HepG2 (cell line): Measurements from ENCODE around the gene CCDC70. TPM values are rescaled to one million over a fixed set of nuclear protein-coding genes. Genes with fewer than 3 reads are reported as not detected.

Experiments used
- AFF4 ChIP-seq: sonication (generic); formaldehyde crosslinking; IDR thresholded peaks from 2 replicates; pipeline ENCODE4 v1.4.0; 2020; ENCODE audit warnings: missing genetic modification reagents
- AHR ChIP-seq: IDR thresholded peaks from 2 replicates; pipeline ENCODE4 v1.6.1; 2018; ENCODE audit warnings: missing genetic modification reagents, missing compliant biosample characterization
- ARID4A ChIP-seq: sonication (generic); formaldehyde crosslinking; IDR thresholded peaks from 2 replicates; pipeline ENCODE4 v1.5.0; 2020; ENCODE audit warnings: mild to moderate bottlenecking, missing genetic modification reagents, borderline replicate concordance
- CBFB ChIP-seq: sonication (generic); formaldehyde crosslinking; IDR thresholded peaks from 2 replicates; pipeline ENCODE4 v1.4.0; 2020; ENCODE audit warnings: missing genetic modification reagents
- DMAP1 ChIP-seq: IDR thresholded peaks from 2 replicates; pipeline ENCODE4 v1.6.1; 2016
- E2F2 ChIP-seq: sonication (generic); formaldehyde crosslinking; IDR thresholded peaks from 2 replicates; pipeline ENCODE4 v1.4.0; 2020; ENCODE audit warnings: missing genetic modification reagents, borderline replicate concordance
- FIP1L1 ChIP-seq: fragments of 200-400 bp; formaldehyde crosslinking; IDR thresholded peaks from 2 replicates; pipeline ENCODE4 v1.6.1; 2018; ENCODE audit warnings: low read depth, mild to moderate bottlenecking, low read length, moderate library complexity, borderline replicate concordance; ENCODE audit not compliant: insufficient read depth
- JUN ChIP-seq: sonication (generic); formaldehyde crosslinking; IDR thresholded peaks from 2 replicates; pipeline ENCODE4 v1.4.0; 2020; ENCODE audit warnings: mild to moderate bottlenecking, missing genetic modification reagents
- MTA3 ChIP-seq: sonication (generic); formaldehyde crosslinking; IDR thresholded peaks from 2 replicates; pipeline ENCODE4 v1.4.0; 2020; ENCODE audit warnings: missing genetic modification reagents
- ONECUT2 ChIP-seq: sonication (generic); formaldehyde crosslinking; IDR thresholded peaks from 2 replicates; pipeline ENCODE4 v1.4.0; 2020; ENCODE audit warnings: missing genetic modification reagents
- SNAPC5 ChIP-seq: sonication (generic); formaldehyde crosslinking; IDR thresholded peaks from 2 replicates; pipeline ENCODE4 v1.8.1; 2023; ENCODE audit warnings: mild to moderate bottlenecking, missing genetic modification reagents, borderline replicate concordance
- SNRNP70 ChIP-seq: fragments of 200-400 bp; formaldehyde crosslinking; IDR thresholded peaks from 2 replicates; pipeline ENCODE4 v1.6.1; 2017; ENCODE audit warnings: mild to moderate bottlenecking, low read depth, low read length, moderate library complexity
- SOX6 ChIP-seq, 2 experiments: fragments of 450-650 bp in 1 of 2; sonication (generic) in 1 of 2; formaldehyde crosslinking in 1 of 2; IDR thresholded peaks; 2 replicates each; pipeline versions ENCODE4 v1.4.0 to v1.6.1; 2017 to 2020; ENCODE audit warnings: antibody characterized with exemption in 1 of 2, mild to moderate bottlenecking in 1 of 2, missing genetic modification reagents in 1 of 2
- TRAFD1 ChIP-seq: sonication (generic); formaldehyde crosslinking; IDR thresholded peaks from 2 replicates; pipeline ENCODE4 v1.5.1; 2020; ENCODE audit warnings: missing genetic modification reagents, mild to moderate bottlenecking, borderline replicate concordance
- ZNF224 ChIP-seq: sonication (generic); formaldehyde crosslinking; IDR thresholded peaks from 2 replicates; pipeline ENCODE4 v1.5.0; 2020; ENCODE audit warnings: mild to moderate bottlenecking, missing genetic modification reagents
- ZNF274 ChIP-seq: sonication (generic); formaldehyde crosslinking; IDR thresholded peaks from 2 replicates; pipeline ENCODE4 v1.5.1; 2020; ENCODE audit warnings: mild to moderate bottlenecking, missing genetic modification reagents
- ZNF383 ChIP-seq: sonication (generic); formaldehyde crosslinking; IDR thresholded peaks from 2 replicates; pipeline ENCODE4 v1.4.0; 2020; ENCODE audit warnings: missing genetic modification reagents, mild to moderate bottlenecking, borderline replicate concordance
- ZNF75D ChIP-seq: sonication (generic); formaldehyde crosslinking; IDR thresholded peaks from 2 replicates; pipeline ENCODE4 v1.8.1; 2023; ENCODE audit warnings: missing genetic modification reagents, mild to moderate bottlenecking, borderline replicate concordance
- polyA plus RNA-seq, 8 experiments: library from polyadenylated mRNA; depleted of rRNA in 3 of 8; stranded (reverse) in 7 of 8; unstranded in 1 of 8; fragments of >200 nt; fragmentation: Illumina TruSeq in 4 of 8; extraction: Trizol in 4 of 8; gene quantifications; 2 replicates each; pipeline versions ENCODE4 v1.2.1 to v1.2.3, GENCODE V29; 2011 to 2016; ENCODE audit warnings: low read depth in 4 of 8, missing spikeins in 1 of 8, mixed read lengths in 1 of 8; ENCODE audit not compliant: insufficient read depth in 1 of 8
- total RNA-seq, 5 experiments: library from RNA; depleted of rRNA; stranded (reverse); fragments of >200 nt; fragmentation: Illumina TruSeq; extraction: Trizol; gene quantifications; 2 replicates each; pipeline ENCODE4 v1.2.3, GENCODE V29; 2016; ENCODE audit warnings: low read depth in 1 of 5

The CCDC70 gene
- total and polyA plus RNA-seq, 2 of the 13 experiments (the other 11 are each of a cell fraction or from before 2014, with no cell fraction given), result 0.13 TPM; not detected in 1

- TF ChIP-seq AFF4 (CRISPR knock-in tag) (no peak), ZNF274 (peak; percentile 53; the same call in 1 of the 2 replicates), SOX6 (IDR thresholded peaks at IDR 0.05) (no peak), SOX6 (CRISPR knock-in tag; IDR thresholded peaks at IDR 0.05) (no peak), E2F2 (no peak), ARID4A (no peak), SNRNP70 (no peak), ZNF224 (CRISPR knock-in tag) (no peak), DMAP1 (no peak), JUN (CRISPR knock-in tag) (no peak), AHR (CRISPR knock-in tag) (0 out of 2 replicates have a peak, but pooled peaks have one; percentile 46), ONECUT2 (CRISPR knock-in tag) (no peak), ZNF75D (CRISPR knock-in tag) (no peak), ZNF383 (CRISPR knock-in tag) (no peak), CBFB (CRISPR knock-in tag) (0 out of 2 replicates have a peak, but pooled peaks have one; percentile 32), FIP1L1 (no peak), TRAFD1 (no peak), SNAPC5 (no peak), MTA3 (CRISPR knock-in tag) (no peak)
Measured at GRCh38 chr13:51844862-51845573, 16.8 kb upstream of the CCDC70 start, which contains the start of gene TMEM272 (continued).
